ENCODE results near the gene GPR6.

Gene GPR6

GRCh38 chr6:109999740-110000139, 21.6 kb downstream of the GPR6 start:
- DNase-seq (ENCODE audit: low spot score) = no peak

- no peak for DNase-seq (ENCODE audit: low spot score)
Observed at GRCh38 chr6:110002676-110003075, 24.6 kb downstream of the GPR6 start.

DNA sequence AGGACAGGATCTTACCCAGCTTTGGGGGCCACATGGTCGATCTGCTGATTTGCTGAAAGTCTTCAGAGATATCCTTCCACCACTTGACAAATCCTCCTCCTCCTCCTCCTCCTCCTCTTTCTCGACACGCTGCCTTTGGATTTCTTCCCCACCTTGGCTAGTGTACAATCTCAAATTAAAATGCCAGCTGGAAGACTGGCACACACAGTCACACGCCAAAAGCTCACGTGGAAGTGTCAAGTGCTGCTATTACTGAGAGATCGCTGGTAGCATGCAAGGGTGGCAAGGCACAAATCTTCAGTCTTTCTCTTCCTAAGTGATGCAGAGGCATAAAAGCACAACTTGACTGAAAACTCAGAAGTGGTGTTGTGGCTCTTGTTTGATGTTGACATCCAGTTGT, 35.3 kb downstream of the GPR6 start:
- no peak for DNase-seq (ENCODE audit: low spot score)

DNA sequence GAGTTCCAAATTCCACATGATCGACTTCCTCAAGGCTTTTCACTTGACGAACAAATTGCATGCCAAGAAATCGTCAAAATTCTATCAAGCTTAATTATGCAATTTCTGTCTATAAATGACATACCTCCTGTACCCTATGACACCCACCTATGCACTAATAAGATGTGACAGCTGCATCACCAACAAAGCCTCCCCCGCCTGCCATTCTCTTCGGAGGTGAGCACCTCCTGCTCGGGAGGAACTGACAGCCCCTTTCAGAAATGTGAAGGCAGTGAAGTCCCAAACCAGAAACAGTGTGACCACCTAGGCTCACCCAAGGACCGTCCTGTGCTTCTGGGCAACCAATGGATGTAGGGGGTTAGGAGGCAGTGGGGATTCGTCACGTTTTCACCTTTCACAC, 37.1 kb downstream of the GPR6 start:
- no peak for DNase-seq (ENCODE audit: low spot score)

DNA sequence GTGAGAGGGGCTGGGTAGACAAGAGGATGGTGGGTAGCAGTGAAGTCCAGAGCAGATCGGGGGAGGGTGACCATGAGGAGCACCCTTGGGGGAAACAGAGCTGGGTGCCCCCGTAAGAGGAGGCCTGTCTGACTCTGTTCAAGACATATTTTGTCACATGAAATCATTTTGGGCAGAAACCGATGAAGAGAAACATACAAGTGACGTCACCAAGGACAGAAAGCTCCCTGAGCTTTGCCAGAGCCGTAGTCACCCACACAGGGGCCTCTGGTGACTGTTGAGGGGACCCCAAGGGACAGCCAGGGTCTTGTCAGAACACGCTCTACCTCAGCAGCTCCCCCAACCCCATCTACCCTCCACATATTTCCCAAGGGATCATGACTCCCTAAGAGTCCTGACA, 39.2 kb downstream of the GPR6 start:
- DNase-seq (ENCODE audit: low spot score) = no peak

DNA sequence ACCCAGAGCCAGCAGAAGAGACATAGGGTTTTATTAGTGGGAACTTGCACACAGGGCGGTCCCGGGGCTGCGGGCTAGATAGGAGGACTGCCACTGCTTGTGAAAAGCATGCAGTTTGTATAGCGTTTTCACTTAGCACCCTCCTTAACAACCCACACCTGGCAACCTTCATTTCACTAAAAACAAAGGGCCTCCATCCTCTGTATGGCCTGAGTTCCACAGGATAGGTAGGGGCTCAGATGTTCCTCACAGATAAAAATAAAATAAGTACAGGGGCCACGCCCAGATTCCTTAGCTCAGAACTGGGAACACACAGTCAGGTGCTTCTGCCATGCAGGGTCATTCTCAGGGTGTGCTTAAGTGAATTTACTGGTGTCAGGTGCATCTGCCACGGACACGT, 39.8 kb downstream of the GPR6 start:
- no peak for DNase-seq (ENCODE audit: low spot score)

- no peak for DNase-seq (ENCODE audit: low spot score)
Observed at GRCh38 chr6:110018486-110018885, 40.4 kb downstream of the GPR6 start.

DNA sequence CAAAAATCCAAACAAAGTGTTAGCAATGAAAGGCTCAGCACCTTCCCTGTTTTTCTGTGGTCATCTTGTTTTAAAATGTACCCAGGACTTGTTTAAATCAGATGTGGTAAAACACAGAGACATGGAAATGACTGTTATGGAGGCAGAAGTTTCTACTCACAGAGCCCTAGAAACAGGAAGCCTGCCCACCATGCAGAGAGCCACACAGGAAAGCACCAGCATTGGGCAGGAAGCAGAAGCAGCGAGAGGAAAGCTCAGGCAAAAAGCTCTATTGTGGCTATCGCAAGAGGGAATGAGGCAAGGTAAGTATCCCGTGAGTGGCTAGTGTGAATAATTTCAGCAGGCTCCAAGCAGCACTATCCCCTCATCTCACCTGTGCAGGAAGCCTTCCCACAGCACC, 42.8 kb downstream of the GPR6 start:
- DNase-seq (ENCODE audit: low spot score) = no peak

GRCh38 chr6:110029144-110029543, 51.0 kb downstream of the GPR6 start:
- DNase-seq (ENCODE audit: low spot score) = no peak

Data from kidney tubule cell (primary cell).